M059J (cell line): Measurements from ENCODE around the gene MTURN. TPM values are rescaled to one million over a fixed set of nuclear protein-coding genes. Genes with fewer than 3 reads are reported as not detected.

ENCODE experiments used
- DNase-seq: peaks from one replicate; pipeline ENCODE4 v3.0.0-alpha.2; 2012; ENCODE audit warnings: low read depth
- total RNA-seq: library from RNA; depleted of rRNA; stranded (reverse); fragments of >200 nt; shearing (Covaris generic); gene quantifications from 2 replicates; pipeline ENCODE4 v1.2.3, GENCODE V29; 2014; rRNA removed

Gene MTURN
- total RNA-seq, 1 experiment from 2014 or later: 3.8 TPM

DNA sequence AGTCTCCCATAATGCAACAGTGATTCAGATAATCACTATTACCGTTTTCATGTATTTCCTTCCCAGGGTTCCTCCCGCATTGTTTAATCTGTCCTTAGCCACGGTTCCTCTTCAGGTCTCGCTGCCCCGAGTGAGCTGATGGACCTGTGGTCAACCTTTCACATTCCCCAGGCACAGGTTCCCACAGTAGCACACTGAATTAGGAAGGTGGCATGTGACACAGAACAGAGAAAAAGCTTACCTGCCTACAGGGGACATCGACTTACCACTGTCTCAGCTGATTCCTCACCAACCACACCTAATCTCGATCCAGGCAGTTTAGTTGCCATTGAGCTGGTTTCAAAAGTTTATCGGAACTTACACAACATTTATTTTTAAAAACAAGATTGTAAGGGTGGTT lies 72.2 kb downstream of the MTURN start:
- peak; percentile 28 for DNase-seq

- DNase-seq: no peak
These were observed 72.6 kb downstream of the MTURN start for GRCh38 chr7:30207376-30207775.

GRCh38 chr7:30209951-30210350 lies 75.2 kb downstream of the MTURN start:
- DNase-seq: no peak

Other genes starting within 250 kb of the MTURN start
- 73.6 and 109 TPM in 2 replicates for gene SCRN1, start 145.2 kb upstream of the MTURN start, total RNA-seq
- 30.1 and 39.8 TPM in 2 replicates for gene FKBP14, start 108.3 kb upstream of the MTURN start, total RNA-seq
- gene PLEKHA8, start 106.6 kb upstream of the MTURN start, total RNA-seq: 6.1 and 11.8 TPM in 2 replicates
- gene ZNRF2, start 149.6 kb downstream of the MTURN start, total RNA-seq: 10.3 and 12.1 TPM in 2 replicates